Caki2 (cell line): Measurements from ENCODE around the gene LEFTY2. TPM values are rescaled to one million over a fixed set of nuclear protein-coding genes. Genes with fewer than 3 reads are reported as not detected.
"Not testable (repeated sequence)": the region's sequence is repeated elsewhere in the genome, so short reads cannot be mapped to it uniquely, and the experiment has no call there.

Experiments used
- DNase-seq: peaks from one replicate; pipeline ENCODE4 v3.0.0-alpha.2; 2015; ENCODE audit warnings: low read depth
- in situ Hi-C: cut with HindIII; loops from 2 replicates; pipeline ENCODE4 v1.10.0; 2016; ENCODE audit warnings: low sequenced_read_pairs, low pct_unique_long_range_greater_than_20kb, mixed read lengths
- total RNA-seq: library from RNA; depleted of rRNA; stranded (reverse); fragments of >200 nt; shearing (Covaris generic); gene quantifications from 2 replicates; pipeline ENCODE4 v1.2.3, GENCODE V29; 2014; ENCODE audit warnings: low replicate concordance; rRNA removed

Gene LEFTY2
- total RNA-seq, 1 experiment from 2014 or later: not detected

- DNase-seq: no peak
These were observed 50.4 kb downstream of the LEFTY2 start for GRCh38 chr1:225890346-225891228.

GRCh38 chr1:225889743-225890142 is 51.3 kb downstream of the LEFTY2 start:
- in situ Hi-C loops: no loop called here
- no peak for DNase-seq

More at GRCh38 chr1:225890346-225891228, 50.4 kb downstream of the LEFTY2 start:
- in situ Hi-C loops: no loop called here

GRCh38 chr1:225888898-225889601 is 52.0 kb downstream of the LEFTY2 start, which contains the start of gene LEFTY1:
Gene LEFTY1, minus strand, starts transcription at chr1:225889146. Its CDS starts 80 bp downstream, at chr1:225889066.
- in situ Hi-C loops: no loop called here
- no peak for DNase-seq

DNA sequence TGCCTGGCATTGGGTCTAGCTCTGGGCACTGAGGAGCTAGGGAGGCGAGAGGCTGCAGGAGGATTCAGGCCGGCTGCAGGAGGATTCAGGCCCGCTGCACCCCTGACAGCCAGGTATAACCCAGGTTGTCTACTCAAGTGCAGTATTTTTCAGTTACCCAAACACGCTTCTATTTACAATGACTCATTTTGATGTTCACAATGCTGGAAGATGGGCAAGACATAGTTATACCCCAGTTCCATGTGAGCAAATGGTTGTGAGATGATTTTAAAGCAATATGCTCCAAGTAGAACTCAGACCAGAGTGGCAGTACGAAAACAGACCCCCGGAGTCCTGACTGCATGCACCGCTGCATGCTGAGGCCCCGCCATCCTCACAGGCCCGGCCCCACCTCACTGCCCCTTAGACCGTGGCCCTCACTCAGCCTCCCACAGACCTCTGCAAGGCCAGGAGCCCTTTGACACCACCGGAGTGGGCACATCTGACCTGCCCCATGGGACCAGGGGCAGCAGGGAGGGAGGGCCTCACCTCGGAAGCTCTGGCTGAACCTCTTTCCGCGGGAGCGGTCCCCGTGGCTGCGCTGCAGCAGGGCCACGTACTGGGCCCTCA is 52.6 kb downstream of the LEFTY2 start:
- DNase-seq: no peak
- in situ Hi-C loops: no loop called here

- in situ Hi-C loops, DNase-seq: not testable (repeated sequence)
These were observed 53.3 kb downstream of the LEFTY2 start for GRCh38 chr1:225887554-225888288.

DNA sequence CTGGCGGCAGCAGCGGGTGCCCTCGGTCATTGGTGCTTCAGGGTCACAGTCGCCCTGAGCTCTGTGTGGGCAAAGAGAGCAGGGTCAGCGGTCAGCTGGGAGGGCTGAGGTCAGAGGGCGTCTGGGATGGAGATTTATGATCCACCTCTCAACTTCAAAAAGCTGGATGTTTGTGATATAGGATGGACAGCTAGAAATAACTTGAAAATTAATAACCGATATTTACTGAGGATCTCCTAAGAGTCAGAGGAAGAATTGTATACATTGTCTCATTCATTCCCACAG is 54.0 kb downstream of the LEFTY2 start:
- in situ Hi-C loops: no loop called here
- DNase-seq: no peak

Other genes with a start within 250 kb of the LEFTY2 start
- gene SRP9, start 163.4 kb downstream of the LEFTY2 start, total RNA-seq: 368 and 386 TPM in 2 replicates
- 192 and 251 TPM in 2 replicates for gene EPHX1, start 131.1 kb downstream of the LEFTY2 start, total RNA-seq
- 6.4 and 12.8 TPM in 2 replicates for gene TMEM63A, start 58.8 kb downstream of the LEFTY2 start, total RNA-seq
- gene LEFTY1, start 52.1 kb downstream of the LEFTY2 start, total RNA-seq: not detected in 2 replicates
- 72.6 and 112 TPM in 2 replicates for gene PYCR2, start 17.0 kb downstream of the LEFTY2 start, total RNA-seq
- gene SDE2, start 58.1 kb upstream of the LEFTY2 start, total RNA-seq: 20.0 and 21.0 TPM in 2 replicates
- 164 and 191 TPM in 2 replicates for gene H3-3A, start 121.5 kb upstream of the LEFTY2 start, total RNA-seq
- 24.9 and 39.2 TPM in 2 replicates for gene ACBD3, start 245.5 kb upstream of the LEFTY2 start, total RNA-seq